Muscle layer of colon (tissue), 2 donors: ENCODE measurements around the gene HYCC2.
"Not testable (repeated sequence)": the region's sequence is repeated elsewhere in the genome, so short reads cannot be mapped to it uniquely, and the experiment has no call there.

Source experiments
- H3K27ac ChIP-seq: one replicate; pipeline ENCODE4 v1.7.0; 2013; ENCODE audit warnings: low read depth, mild to moderate bottlenecking, low read length, moderate library complexity
- H3K27me3 ChIP-seq, 2 donors: one replicate each; pipeline ENCODE4 v1.7.0; 2013; ENCODE audit warnings: low read length in 2 of 2, mild to moderate bottlenecking in 2 of 2; ENCODE audit not compliant: insufficient read depth in 2 of 2, control insufficient read depth in 1 of 2
- H3K36me3 ChIP-seq: one replicate; pipeline ENCODE4 v1.7.0; 2013; ENCODE audit warnings: mild to moderate bottlenecking, low read length; ENCODE audit not compliant: insufficient read depth
- H3K4me1 ChIP-seq: one replicate; pipeline ENCODE4 v1.7.0; 2013; ENCODE audit warnings: mild to moderate bottlenecking, low read length; ENCODE audit not compliant: insufficient read depth
- H3K4me3 ChIP-seq, 2 donors: one replicate each; pipeline ENCODE4 v1.7.0; 2013; ENCODE audit warnings: low read length in 2 of 2, low read depth in 1 of 2, mild to moderate bottlenecking in 1 of 2, moderate library complexity in 1 of 2
- H3K9ac ChIP-seq: one replicate; pipeline ENCODE4 v1.7.0; 2013; ENCODE audit warnings: low read length
- H3K9me3 ChIP-seq: one replicate; pipeline ENCODE4 v1.7.0; 2013; ENCODE audit warnings: mild to moderate bottlenecking, low read length
- donor health status: abdominal sarcoma.
- donor health status: Adenocarcinoma of cecum.

HYCC2 gene

GRCh38 chr2:201038855-201039254 is 32.6 kb downstream of the HYCC2 start:
- H3K27ac ChIP-seq, result no peak overlapping the region
- no peaks in the 10 kb centered on the region for H3K36me3 ChIP-seq
- no peaks in the 10 kb centered on the region for H3K9me3 ChIP-seq
- H3K4me1 ChIP-seq, result no peaks in the 10 kb centered on the region
- no peaks in the 10 kb centered on the region for H3K27me3 ChIP-seq
- no peak overlapping the region for H3K9ac ChIP-seq
- no peak overlapping the region for H3K4me3 ChIP-seq

- not testable (repeated sequence) for H3K36me3 ChIP-seq, H3K4me1 ChIP-seq, H3K4me3 ChIP-seq, H3K9me3 ChIP-seq, H3K27ac ChIP-seq, H3K27me3 ChIP-seq, H3K9ac ChIP-seq
Measured at GRCh38 chr2:201038361-201038760, 33.1 kb downstream of the HYCC2 start.

GRCh38 chr2:201034355-201034754 is 37.1 kb downstream of the HYCC2 start:
- H3K9ac ChIP-seq, H3K4me1 ChIP-seq, H3K9me3 ChIP-seq, H3K4me3 ChIP-seq, H3K36me3 ChIP-seq, H3K27me3 ChIP-seq, H3K27ac ChIP-seq: not testable (repeated sequence)

- H3K36me3 ChIP-seq, result peaks cover 16% of the 10 kb centered on the region
- no peak overlapping the region for H3K4me3 ChIP-seq
- no peaks in the 10 kb centered on the region for H3K9me3 ChIP-seq
- no peaks in the 10 kb centered on the region for H3K4me1 ChIP-seq
- no peaks in the 10 kb centered on the region for H3K27me3 ChIP-seq
- no peak overlapping the region for H3K27ac ChIP-seq
- no peak overlapping the region for H3K9ac ChIP-seq
Measured at GRCh38 chr2:201024518-201024917, 47.0 kb downstream of the HYCC2 start.

- Histone ChIP-seq H3K27me3 (no peaks in the 10 kb centered on the region), H3K27ac (no peak overlapping the region), H3K4me3 (no peak overlapping the region), H3K9ac (no peak overlapping the region), H3K9me3 (no peaks in the 10 kb centered on the region), H3K36me3 (peaks cover 22% of the 10 kb centered on the region), H3K4me1 (no peaks in the 10 kb centered on the region)
Measured at GRCh38 chr2:201021914-201022313, 49.6 kb downstream of the HYCC2 start.
